CD4-positive, alpha-beta T cell treated with Interleukin-1 beta for 1 hour (primary cell): Measurements from ENCODE around the gene C1GALT1.
"Not testable (repeated sequence)": the region's sequence is repeated elsewhere in the genome, so short reads cannot be mapped to it uniquely, and the experiment has no call there.

ENCODE experiments used
- DNase-seq, 2 donors: peaks; one replicate each; pipeline ENCODE4 v3.0.0-alpha.2; 2020 to 2022

C1GALT1 gene

DNA sequence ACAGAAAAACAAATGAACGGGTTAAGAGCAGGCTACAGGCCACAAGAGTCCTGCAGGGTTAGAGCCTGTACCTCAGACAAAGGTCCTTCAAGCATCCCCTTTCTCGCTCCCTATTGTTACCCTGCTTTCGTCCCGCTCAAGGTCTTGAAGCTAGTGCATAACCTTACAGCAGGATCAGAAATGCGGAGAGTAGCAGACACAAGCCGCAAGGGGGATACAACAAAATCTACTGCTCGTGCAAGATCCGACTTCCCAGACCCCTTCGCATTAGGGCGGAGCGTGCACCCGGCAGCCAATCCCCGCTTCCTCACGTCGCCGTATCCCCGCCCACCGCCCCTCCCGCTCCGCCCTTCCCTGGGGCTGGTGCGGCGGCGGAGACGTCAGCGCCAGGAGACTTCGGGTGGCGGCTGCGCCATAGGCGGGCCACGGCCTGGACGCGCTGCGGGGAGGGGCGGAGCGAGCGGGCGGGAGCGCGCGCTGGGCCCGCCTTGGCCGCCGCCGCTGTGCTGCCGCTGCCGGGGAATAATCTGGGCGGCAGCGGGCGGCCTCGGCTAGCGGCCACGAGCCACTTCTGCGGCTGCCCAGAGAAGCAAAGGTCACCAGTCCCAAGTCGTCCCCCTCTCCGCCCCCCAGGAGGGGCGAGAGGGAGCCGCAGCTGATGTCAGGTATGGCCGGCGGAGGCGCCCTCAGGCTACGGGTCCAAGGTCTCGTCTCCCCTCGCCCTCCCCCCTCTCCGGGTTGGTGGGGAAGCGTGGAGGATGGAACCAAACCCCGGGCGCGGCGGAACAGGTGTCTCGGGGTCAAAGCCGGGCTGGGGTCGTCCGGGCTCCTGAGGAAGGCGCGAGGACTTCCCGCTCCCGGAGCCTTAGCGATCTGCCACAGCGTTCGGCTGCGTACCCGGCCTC lies at the start of gene C1GALT1:
TSS of gene C1GALT1 (plus strand) at position 389 of the 905 bp plus-strand sequence. CDS start 51,776 bp downstream, outside the sequence.
- peak; percentile 97 to 98 for DNase-seq

DNA sequence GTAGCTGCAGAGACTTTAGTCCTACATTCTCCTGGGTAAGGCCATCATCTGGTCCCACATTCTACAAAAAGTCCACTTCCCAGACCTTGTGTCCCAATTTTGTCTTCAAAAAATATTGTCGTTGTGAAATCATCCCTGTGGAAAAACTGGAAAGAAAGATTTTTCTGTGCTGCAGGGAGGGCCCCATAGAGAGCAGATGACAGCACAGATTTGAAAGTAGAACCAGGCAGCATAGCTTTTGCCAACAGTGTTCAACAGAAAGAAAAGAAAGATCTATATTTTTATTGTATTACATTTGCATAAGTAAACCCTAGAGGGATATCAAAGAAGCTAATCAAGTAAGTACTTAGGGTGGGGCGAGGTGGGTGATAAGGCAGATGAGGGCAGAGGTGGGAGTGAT lies 48.3 kb upstream of the C1GALT1 start:
- DNase-seq = no peak

DNA sequence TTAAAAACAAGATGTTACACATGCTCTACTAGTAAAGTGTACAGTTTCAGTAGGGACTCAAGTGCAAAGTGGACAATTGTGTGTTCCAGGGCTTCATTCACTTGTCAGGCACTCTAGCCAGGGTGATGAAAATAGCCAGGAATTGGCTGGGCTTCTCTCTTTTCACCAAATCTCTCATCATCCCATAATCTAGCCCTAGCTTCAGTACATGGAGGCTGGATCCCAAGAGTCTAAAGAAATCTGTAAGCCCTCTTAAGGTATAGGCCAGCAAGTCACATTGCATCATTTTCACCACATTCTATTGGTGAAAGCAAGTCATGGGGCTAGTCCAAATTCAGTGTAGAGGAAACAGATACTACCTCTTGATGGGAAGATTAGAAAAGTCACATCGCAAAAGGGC lies 47.3 kb upstream of the C1GALT1 start:
- no peak for DNase-seq

DNA sequence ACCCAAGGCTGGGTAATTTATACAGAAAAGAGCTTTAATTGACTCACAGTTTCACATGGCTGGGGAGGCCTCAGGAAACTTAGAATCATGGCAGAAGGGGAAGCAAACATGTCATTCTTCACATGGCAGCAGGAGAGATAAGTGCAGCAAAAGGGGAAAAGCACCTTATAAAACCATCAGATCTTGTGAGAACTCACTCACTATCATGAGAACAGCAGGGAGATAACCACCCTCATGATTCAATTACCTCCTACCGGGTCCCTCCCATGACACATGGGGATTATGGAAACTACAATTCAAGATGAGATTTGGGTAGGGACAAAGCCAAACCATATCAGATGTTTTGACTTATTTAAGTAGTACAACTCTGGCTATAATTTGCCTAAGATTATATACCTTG lies 46.4 kb upstream of the C1GALT1 start:
- not testable (repeated sequence) for DNase-seq

DNA sequence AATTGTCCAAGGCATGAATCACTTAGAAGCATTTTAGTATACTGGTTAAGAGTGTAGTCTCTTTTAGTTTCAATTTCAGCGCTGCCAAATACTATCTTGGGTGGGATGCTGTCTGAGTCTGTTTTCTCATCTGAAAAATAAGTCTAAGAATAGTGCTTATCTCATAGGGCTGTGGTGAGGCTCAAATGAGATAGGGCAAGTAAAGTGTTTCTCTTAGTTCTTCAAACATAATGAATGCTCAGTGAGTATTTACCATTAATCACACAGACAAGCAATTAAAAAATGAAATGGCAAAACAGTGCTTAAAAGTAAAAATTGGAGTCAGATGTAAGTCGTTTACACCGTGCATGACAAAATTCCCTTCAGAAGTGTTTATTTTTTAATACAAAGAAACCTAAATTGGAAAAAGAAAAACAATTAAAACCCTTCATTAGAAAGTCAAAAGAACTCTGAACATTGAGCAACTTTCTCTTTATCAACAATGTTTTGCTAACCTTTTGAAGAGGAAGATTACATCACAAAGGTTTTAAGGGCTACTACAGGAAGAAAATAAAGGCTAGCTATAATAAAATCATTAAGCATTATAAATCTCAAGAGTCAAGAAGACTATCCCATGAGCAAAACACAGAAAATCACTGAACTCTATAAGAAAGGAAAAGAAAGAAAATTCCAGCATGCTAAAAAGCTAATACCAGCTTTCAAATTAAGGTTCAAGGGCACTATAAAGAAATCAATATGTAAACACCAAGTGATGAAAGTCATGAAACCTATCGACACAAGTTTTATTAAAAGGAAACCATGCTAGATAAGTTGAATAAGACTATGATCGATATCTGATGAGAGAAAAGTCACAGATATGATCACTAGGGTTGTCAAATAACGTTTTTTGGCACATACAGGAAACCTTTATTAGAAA lies 45.6 kb upstream of the C1GALT1 start:
- DNase-seq = no peak

DNA sequence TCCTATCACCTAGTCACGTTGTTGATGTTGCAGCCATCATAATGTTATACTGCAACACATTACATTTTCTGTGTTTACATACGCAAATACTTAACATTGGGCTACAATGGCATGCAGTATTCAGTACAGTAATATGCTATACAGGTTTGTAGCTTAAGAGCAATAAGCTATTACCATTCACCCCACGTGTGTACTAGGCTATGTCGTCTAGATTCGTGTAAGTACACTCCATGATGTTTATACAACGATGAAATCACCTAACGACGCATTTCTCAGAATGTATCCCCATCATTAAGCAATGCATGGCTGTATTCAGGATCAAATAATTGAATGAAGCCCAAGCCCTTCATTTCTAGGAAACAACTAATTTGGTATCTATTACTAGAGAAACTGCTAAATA lies 43.4 kb upstream of the C1GALT1 start:
- DNase-seq = no peak

DNA sequence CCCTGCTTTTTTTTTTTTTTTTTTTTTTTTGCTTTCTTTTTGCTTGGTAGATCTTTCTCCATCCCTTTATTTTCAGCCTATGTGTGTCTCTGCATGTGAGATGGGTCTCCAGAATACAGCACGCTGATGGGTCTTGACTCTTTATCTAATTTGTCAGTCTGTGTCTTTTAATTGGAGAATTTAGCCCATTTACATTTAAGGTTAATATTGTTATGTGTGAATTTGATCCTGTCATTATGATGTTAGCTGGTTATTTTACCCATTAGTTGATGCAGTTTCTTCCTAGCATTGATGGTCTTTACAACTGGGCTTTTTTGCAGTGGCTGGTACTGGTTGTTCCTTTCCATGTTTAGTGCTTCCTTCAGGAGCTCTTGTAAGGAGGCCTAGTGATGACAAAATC lies 38.9 kb upstream of the C1GALT1 start:
- DNase-seq = not testable (repeated sequence)

DNA sequence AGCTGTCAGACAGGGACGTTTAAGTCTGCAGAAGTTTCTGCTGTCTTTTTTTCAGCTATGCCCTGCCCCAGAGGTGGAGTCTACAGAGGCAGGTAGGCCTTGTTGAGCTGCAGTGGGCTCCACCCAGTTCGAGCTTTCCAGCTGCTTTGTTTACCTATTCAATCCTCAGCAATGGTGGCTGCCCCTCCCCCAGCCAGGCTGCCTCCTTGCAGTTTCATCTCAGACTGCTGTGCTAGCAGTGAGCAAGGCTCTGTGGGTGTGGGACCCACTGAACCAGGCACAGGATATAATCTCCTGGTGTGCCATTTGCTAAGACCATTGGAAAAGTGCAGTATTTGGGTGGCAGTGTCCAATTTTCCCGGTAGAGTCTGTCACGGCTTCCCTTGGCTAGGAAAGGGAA lies 37.2 kb upstream of the C1GALT1 start:
- DNase-seq = not testable (repeated sequence)

DNA sequence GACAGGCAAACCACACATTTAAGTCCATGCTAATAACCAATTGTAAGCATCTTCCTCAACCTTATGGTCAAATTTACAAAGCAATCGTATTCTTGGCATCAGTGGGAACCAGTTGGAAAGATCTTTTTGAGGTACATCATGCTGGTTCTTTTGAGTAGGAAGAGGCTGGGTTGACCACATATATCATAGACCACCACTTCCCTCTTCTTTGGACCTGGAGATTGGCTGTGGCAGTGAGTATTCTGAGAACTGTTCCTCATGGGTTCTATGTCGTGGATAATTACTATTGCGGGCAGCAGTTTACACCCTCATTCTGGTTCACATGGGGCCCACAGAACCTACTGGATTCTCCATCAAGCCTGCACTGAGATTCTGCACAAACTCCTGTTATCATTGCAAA lies 35.5 kb upstream of the C1GALT1 start:
- DNase-seq = no peak

DNA sequence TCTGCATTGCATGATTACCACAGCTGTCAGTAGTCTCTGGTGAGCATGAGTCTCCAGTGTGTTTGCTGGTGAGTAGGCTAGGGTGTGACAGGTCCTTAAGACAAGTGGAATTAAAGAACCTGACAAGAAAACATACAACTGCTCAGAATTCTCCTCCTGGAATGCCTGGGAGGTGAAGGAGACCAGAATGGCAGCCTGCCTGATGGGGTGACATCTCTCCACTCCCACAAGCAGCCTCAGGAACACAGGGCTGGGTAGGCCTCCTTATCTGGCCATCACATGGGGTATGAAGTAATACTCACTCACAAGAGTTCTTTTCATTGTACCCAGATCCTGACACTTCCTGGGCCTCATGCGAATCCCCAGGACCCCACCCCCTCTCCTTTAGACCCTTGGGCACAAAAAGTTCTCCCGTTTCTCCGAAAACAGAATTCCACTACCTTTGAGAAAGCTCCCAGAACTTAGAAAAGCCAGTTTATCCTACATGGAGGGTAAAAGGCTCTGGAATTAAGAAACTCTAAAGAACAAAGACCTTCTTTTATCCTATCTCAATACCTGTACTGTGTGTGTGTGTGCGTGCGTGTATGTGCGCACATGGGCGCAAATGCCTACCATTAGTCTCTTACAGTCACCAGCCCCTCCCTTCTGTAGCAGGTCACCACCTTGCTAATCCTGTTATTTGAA lies 33.4 kb upstream of the C1GALT1 start:
- DNase-seq = no peak

DNA sequence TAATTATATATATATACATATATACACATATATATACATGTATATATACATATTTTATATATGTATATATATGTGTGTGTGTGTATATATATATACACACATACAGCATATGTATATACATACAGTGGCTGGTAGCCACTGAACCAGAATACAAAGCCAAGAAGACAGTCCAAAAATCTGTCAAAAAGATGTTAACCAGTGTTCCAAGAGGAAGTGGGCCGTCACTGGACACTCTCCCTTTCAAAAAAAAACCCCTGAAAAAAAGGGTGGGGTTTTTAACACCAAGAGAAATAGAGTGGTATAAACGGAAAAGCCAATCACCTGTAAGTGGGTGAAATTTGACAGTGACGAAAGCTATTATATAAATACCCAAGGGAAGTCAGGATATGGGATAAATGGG lies 31.1 kb upstream of the C1GALT1 start:
- no peak for DNase-seq

DNA sequence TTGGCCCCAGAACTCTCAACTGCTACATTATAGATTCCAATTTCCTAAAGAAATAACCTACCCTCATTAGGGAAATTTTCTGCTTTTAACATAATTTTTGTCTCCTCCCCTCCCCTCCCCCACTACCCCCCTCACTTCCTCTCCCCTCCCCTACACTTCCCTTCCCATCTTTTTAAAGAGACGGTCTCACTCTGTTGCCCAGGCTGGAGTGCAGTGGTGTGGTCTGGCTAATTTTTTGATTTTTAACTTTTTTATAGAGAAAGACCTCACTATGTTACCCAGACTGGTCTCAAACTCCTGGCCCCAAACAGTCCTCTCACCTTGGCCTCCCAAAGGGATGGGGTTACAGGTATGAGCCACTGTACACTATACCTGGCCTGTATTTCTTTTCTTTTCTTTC lies 30.5 kb upstream of the C1GALT1 start:
- DNase-seq = no peak

DNA sequence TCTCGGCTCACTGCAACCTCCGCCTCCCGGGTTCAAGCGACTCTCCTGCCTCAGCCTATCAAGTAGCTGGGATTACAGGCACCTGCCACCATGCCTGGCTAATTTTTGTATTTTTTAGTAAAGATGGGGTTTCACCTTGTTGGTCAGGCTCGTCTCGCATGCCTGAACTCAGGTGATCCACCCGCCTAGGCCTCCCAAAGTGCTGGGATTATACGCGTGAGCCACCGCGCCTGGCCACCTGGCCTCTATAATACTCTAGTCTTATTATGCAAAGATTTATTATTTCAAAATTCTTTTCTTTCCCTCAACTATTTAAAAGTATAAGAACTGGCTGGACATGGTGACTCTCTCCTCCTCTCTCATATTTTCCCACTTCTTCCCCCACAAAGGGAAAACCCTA lies 30.0 kb upstream of the C1GALT1 start:
- no peak for DNase-seq

DNA sequence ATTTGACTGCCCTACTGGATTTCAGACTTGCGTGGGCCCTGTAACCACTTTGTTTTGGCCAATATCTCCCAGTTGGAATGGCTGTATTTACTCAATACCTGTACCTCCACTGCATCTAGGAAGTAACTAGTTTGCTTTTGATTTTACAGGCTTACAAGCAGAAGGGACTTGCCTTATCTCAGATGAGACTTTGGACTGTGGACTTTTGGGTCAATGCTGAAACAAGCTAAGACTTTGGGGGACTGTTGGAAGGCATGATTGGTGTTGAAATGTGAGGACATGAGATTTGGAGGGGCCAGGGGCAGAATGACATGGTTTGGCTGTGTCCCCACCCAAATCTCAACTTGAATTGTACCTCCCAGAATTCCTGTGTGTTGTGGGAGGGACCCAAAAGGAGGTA lies 28.0 kb upstream of the C1GALT1 start:
- not testable (repeated sequence) for DNase-seq

DNA sequence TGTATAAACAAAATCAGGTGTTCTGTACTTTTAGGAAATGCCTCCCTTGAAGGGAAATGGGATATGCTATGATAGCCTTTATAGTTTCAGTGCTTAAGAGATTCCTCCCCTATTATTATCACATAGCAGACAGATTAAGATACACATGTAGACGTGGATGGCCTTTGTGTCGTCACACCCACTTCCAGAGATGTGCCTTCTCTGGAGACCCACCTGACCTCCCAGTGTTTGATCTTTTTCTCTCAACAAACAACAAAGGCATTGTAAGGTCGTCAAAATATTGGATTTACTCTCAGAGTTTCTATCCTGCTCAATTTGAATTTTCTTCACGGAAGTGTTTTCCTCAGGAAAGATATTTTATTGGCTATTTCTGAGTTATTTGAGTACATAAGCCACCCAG lies 25.7 kb upstream of the C1GALT1 start:
- peak in 1 of 2 donors; percentile 9 for DNase-seq

DNA sequence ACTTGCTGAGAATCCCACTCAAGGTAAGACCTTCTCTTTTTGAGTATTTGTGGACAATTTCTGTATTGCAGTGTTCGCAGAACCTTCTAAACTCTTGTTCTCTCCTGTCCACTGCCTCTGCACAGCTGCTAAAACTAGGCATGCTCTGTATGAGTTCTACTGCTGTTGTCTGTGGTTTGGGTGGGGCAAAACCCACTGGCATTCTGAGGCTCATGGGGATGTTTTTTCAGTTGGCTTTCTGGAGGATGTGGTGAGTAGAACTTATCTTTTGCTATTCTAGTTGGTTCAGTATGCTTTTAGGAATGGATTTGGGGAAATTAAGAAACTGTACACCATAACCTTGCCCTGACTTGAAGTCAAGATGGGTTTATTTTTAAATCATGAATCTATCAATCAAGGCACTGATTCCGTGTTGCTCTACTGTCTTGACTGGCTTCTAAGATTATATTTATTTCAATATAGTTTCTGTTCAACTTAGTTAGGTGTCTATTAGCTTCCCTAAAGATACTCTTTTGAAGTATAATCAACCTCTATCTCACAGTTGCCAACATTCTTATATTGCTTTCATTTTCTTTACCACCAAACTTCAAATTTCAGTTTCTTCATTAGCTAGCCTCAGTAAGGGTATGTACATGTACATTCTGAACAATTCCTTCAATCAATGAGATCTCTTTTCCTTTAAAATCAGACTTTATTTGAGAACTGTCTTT lies 25.0 kb upstream of the C1GALT1 start:
- peak; percentile 64 to 76 for DNase-seq

DNA sequence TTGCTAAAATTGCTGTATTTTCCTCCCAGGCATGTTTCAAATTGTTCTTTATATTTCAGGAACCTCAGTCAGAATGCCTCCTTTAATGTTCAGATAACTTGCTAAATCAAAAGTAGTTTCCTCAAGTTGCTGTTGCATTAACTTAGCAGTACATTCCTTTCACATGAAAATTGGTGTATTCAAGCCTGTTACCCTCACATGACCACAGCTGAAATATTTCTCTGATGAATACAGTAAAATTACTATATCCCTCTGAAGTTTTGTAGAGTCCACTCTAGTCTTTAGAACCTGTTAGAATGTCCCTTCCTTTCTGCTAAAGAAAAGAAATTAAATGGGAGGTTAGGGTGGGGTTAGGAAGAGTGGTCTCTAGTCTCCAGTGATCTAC lies 24.5 kb upstream of the C1GALT1 start:
- no peak for DNase-seq

DNA sequence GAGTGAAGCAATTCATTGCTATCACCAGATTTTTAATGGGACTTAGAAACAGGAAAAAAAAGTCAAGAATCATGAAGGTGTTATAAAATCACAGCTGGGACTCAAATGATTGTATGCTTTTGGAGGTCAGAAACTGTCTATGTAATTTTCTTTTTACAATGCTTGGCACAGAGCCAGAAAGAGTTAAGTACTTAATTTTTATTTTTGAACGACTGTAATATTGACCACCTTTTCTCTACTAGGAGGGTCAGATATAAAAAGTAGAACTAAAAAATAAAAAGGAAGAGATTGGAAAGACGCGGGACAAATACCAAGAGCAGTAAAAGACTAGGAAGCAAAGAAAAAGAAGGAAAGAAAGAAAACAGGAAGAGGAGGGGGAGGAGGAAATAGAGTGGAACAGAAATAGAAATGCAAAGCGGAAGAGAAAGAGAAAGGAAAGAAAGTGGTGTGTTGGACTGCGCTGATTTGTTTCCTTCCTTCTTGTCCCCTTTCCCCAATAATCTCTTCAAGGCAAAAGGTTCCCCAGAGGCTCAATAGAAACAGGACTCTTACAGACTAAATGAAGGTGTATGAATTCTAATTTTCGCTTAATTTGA lies 23.2 kb upstream of the C1GALT1 start:
- DNase-seq = peak in 1 of 2 donors; percentile 13

DNA sequence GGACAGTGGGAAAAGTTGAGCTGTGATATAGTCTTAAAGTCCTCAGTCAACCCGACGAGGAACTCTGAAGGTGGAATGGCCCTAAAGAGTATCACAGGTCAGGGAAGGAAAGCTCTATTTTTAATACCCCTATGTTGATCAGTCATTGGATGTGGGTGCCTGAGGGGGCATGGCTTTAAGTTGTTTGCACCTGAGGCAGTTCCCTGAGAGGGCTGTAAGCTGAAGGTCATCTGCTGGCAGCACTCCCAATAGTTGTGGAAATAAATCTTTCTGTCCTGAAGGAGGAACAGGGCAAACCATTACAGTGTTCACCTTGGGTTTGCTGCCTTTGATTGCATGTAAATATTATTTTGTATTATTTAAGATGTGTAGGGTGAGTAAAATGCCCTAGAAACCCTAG lies 17.8 kb upstream of the C1GALT1 start:
- DNase-seq = no peak

DNA sequence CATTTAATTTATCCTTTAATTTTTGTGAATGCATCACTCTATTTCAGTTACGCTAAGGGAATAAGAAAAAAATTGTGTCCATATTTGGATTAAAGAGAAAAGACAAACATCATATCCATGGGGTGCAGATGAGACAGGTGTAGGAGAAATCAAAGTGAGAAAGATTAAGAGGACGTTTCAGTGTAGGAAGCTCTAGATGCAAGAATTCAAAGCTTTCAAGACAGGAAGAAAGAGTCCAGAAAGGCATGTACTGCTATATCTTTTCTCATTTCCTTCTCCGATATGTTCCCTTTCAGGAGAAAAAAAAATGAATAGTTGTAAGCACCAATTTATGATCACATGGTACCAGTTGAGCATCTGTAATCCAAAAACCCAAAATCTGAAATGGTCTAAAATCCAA lies 17.0 kb upstream of the C1GALT1 start:
- DNase-seq = no peak

DNA sequence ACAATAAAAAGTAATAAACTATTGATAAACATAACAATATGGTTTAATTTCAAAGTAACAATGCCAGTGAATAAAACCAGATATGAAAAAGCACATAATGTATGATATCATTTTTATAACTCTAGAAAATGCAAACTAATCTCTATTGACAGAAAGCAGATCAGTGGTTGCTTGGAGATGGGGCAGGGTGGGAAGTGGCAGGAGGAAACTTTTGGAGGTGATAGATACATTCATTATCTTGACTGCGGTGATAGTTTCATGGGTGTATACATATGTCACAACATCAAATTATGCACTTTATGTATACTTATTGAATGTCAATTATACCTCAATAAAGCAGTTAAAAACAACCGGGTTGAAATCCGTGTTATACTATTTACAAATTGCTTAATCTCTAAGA lies 16.0 kb upstream of the C1GALT1 start:
- no peak for DNase-seq

DNA sequence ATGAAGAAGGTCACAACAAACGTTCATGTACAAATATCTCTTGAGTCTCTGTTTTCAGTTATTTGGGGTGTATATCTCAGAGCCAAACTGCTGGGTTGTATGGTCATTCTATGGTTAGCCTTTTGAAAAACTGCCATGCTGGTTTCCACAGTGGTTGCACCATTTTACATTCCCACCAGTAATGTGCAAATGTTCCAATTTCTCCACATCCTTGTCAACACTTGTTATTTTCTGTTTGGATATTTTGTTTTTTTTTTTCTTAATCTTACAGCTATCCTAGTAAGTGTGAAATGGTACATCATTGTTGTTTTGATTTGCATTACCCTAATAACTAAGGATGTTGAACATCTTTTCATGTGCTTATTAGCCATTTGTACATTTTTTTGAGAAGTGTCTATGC lies 13.0 kb upstream of the C1GALT1 start:
- no peak for DNase-seq
